ENCODE measurements around the gene RBM23. TPM values are rescaled to one million over a fixed set of nuclear protein-coding genes. Genes with fewer than 3 reads are reported as not detected.
A peak's percentile ranks its signal among the peaks of the same experiment; 100 is the strongest.

Gene RBM23
- total RNA-seq, 1 experiment from 2014 or later: 42.4 TPM

- TF ChIP-seq HMGXB4 (CRISPR knock-in tag; IDR thresholded peaks at IDR 0.05) (peak; percentile 93), ZSCAN18 (CRISPR knock-in tag; IDR thresholded peaks at IDR 0.05) (no peak), PREB (CRISPR knock-in tag; IDR thresholded peaks at IDR 0.05; ENCODE audit: borderline replicate concordance) (peak; percentile 88; the same call in 1 of the 2 replicates), GABPB1 (CRISPR knock-in tag; IDR thresholded peaks at IDR 0.05) (peak; percentile 90), ZNF423 (CRISPR knock-in tag; IDR thresholded peaks at IDR 0.05) (peak; percentile 53; the same call in 1 of the 2 replicates), RELA (CRISPR knock-in tag; IDR thresholded peaks at IDR 0.05; ENCODE audit: borderline replicate concordance) (no peak), MLX (CRISPR knock-in tag; IDR thresholded peaks at IDR 0.05) (no peak), CTCF (IDR thresholded peaks at IDR 0.05) (peak; percentile 100), MAX (CRISPR knock-in tag; IDR thresholded peaks at IDR 0.05) (peak; percentile 68; the same call in 1 of the 2 replicates), FOXK1 (CRISPR knock-in tag; IDR thresholded peaks at IDR 0.05) (no peak), SOX15 (CRISPR knock-in tag; IDR thresholded peaks at IDR 0.05) (no peak), PRRX2 (CRISPR knock-in tag; IDR thresholded peaks at IDR 0.05) (no peak), ZNF317 (CRISPR knock-in tag; IDR thresholded peaks at IDR 0.05; ENCODE audit: borderline replicate concordance, low read depth) (no peak), FOXJ3 (CRISPR knock-in tag; IDR thresholded peaks at IDR 0.05; ENCODE audit: borderline replicate concordance) (no peak), ZNF281 (CRISPR knock-in tag; IDR thresholded peaks at IDR 0.05) (no peak), SMAD4 (CRISPR knock-in tag; IDR thresholded peaks at IDR 0.05) (no peak), TEAD4 (CRISPR knock-in tag; IDR thresholded peaks at IDR 0.05) (no peak), PRDM15 (CRISPR knock-in tag; IDR thresholded peaks at IDR 0.05) (peak; percentile 40; the same call in 1 of the 2 replicates), ZNF512 (CRISPR knock-in tag; IDR thresholded peaks at IDR 0.05; ENCODE audit: borderline replicate concordance) (no peak)
Observed at GRCh38 chr14:22852940-22853767, 65.8 kb downstream of the RBM23 start (continued).

Data from WTC11 (cell line).